Activated CD8-positive, alpha-beta memory T cell treated with anti-CD3 and anti-CD28 coated beads, Interleukin-2, amount 50 U/mL, for 1 hour (primary cell): ENCODE results near the gene VANGL1.
"Not testable (repeated sequence)": the region's sequence is repeated elsewhere in the genome, so short reads cannot be mapped to it uniquely, and the experiment has no call there.

ENCODE experiments used
- DNase-seq: peaks from one replicate; pipeline ENCODE4 v3.0.0-alpha.2; 2020; ENCODE audit errors: extremely low read depth

VANGL1 gene

GRCh38 chr1:115641762-115642167 lies at the start of gene VANGL1:
Gene VANGL1 (plus strand): TSS chr1:115641970. CDS start chr1:115651414, 9,444 bp downstream.
- DNase-seq, result no peak

GRCh38 chr1:115592264-115592663 lies 49.5 kb upstream of the VANGL1 start:
- no peak for DNase-seq

- no peak for DNase-seq
These were observed 48.2 kb upstream of the VANGL1 start for GRCh38 chr1:115593365-115594259.

- no peak for DNase-seq
These were observed 47.2 kb upstream of the VANGL1 start for GRCh38 chr1:115594600-115594999.

GRCh38 chr1:115595279-115596079 lies 46.3 kb upstream of the VANGL1 start:
- peak; percentile 2 for DNase-seq

- DNase-seq, result no peak
These were observed 45.5 kb upstream of the VANGL1 start for GRCh38 chr1:115596080-115596780.

GRCh38 chr1:115604508-115604907 lies 37.3 kb upstream of the VANGL1 start:
- DNase-seq, result no peak

- DNase-seq, result no peak
These were observed 35.5 kb upstream of the VANGL1 start for GRCh38 chr1:115606305-115606704.

- no peak for DNase-seq
These were observed 32.7 kb upstream of the VANGL1 start for GRCh38 chr1:115609021-115609420.

GRCh38 chr1:115613767-115614166 lies 28.0 kb upstream of the VANGL1 start:
- no peak for DNase-seq

- no peak for DNase-seq
These were observed 21.3 kb upstream of the VANGL1 start for GRCh38 chr1:115620453-115620852.

GRCh38 chr1:115620950-115621349 lies 20.8 kb upstream of the VANGL1 start:
- DNase-seq, result no peak

- no peak for DNase-seq
These were observed 16.9 kb upstream of the VANGL1 start for GRCh38 chr1:115624859-115625258.

GRCh38 chr1:115630342-115630741 lies 11.4 kb upstream of the VANGL1 start:
- DNase-seq, result no peak

- no peak for DNase-seq
These were observed 9.3 kb upstream of the VANGL1 start for GRCh38 chr1:115632251-115633026.

- DNase-seq, result not testable (repeated sequence)
These were observed 8.2 kb upstream of the VANGL1 start for GRCh38 chr1:115633606-115634005.

- not testable (repeated sequence) for DNase-seq
These were observed 4.5 kb upstream of the VANGL1 start for GRCh38 chr1:115637247-115637646.

- no peak for DNase-seq
These were observed 1.4 kb upstream of the VANGL1 start for GRCh38 chr1:115640384-115640783.

- no peak for DNase-seq
These were observed 650 bp downstream of the VANGL1 start for GRCh38 chr1:115642168-115643072.

- no peak for DNase-seq
These were observed 1.5 kb downstream of the VANGL1 start for GRCh38 chr1:115643225-115643624.
